ENCODE results near the gene NFIC.

The NFIC gene

DNA sequence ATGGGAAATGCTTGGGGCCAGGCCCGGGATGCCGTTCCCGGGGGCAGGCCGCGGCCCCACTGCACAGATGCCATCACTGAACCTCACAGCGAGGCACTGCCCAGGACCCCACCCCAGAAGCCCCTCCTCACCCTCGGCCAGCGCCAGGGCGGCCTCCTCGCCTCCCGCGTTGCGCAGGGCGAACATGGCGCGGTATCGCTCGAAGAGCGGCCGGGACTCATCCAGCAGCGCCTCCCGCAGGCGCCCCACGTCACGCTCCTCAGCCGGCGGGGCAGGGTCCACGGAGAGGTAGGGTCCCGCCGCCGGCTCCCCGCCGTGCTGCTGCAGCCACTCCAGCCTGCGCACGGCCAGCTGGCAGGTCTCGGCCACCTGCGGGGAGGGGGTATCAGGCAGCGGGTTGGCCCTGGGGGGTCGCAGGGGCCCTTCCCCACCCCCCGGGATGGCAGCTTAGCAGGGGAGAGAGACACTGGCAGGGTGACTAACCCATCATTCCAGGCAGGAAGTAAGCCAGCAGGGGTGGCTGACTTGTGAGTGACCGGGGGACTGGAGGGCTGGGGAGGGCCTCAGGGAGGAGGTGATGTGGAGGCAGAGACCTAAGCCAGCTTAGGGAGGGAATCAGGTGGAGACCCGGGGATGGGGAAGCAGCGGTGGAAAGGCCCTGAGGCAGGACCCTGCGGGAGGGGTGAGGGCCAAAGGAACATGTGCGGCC, 125.9 kb downstream of the NFIC start:
- Histone ChIP-seq H3K4me2 (ENCODE audit: insufficient read depth, low read length) (peak overlapping the region; percentile 86), H2AFZ (ENCODE audit: low read depth, low read length) (no peak overlapping the region), H3K4me1 (ENCODE audit: insufficient read depth, low read length) (peaks cover 47% of the 10 kb centered on the region), H3K36me3 (ENCODE audit: insufficient read depth, low read length) (peaks cover 58% of the 10 kb centered on the region), H4K20me1 (ENCODE audit: insufficient read depth, low read length) (peaks cover 2% of the 10 kb centered on the region; the same call in 1 of the 2 replicates), H3K9me3 (ENCODE audit: insufficient read depth, low read length, severe bottlenecking) (no peaks in the 10 kb centered on the region), H3K27ac (ENCODE audit: low read length) (peak overlapping the region; percentile 47), H3K4me3 (ENCODE audit: low read depth in 1 of 2, low read length in 2 of 2) (no peak overlapping the region), H3K79me2 (ENCODE audit: insufficient read depth, low read length) (peaks cover 28% of the 10 kb centered on the region), H3K9ac (ENCODE audit: low read depth, low read length) (peak overlapping the region; percentile 72), H3K27me3 (ENCODE audit: insufficient read depth, low read length, poor library complexity) (no peaks in the 10 kb centered on the region)
- ATAC-seq (ENCODE audit: insufficient read depth, low read depth) (no peak), DNase-seq (no peak)
- TF ChIP-seq EZH2 (IDR thresholded peaks at IDR 0.05; ENCODE audit: borderline replicate concordance, low read depth, low read length, severe bottlenecking), result no peak
- TF ChIP-seq, protein P1, sequence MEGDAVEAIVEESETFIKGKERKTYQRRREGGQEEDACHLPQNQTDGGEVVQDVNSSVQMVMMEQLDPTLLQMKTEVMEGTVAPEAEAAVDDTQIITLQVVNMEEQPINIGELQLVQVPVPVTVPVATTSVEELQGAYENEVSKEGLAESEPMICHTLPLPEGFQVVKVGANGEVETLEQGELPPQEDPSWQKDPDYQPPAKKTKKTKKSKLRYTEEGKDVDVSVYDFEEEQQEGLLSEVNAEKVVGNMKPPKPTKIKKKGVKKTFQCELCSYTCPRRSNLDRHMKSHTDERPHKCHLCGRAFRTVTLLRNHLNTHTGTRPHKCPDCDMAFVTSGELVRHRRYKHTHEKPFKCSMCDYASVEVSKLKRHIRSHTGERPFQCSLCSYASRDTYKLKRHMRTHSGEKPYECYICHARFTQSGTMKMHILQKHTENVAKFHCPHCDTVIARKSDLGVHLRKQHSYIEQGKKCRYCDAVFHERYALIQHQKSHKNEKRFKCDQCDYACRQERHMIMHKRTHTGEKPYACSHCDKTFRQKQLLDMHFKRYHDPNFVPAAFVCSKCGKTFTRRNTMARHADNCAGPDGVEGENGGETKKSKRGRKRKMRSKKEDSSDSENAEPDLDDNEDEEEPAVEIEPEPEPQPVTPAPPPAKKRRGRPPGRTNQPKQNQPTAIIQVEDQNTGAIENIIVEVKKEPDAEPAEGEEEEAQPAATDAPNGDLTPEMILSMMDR (IDR thresholded peaks at IDR 0.05; ENCODE audit: borderline replicate concordance, extremely low read depth, low read length, poor library complexity, severe bottlenecking), result no peak

DNA sequence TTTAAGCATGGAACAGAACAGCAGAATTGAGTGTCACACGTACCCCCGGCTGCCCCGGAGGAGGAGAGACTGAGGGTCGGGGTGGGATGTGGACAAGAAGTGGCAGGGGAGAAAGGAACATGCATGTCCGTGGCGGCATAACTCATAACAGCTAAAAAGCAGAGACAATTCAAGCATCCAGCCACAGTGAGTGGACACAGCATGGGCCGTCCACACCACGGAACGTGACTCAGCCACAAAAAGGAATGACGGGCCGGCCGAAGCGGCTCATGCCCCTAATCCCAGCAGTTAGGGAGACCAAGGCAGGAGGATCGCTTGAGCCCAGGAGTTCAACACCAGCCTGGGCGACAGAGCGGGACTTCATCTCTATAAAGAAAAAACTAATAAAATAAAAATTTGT, 126.5 kb downstream of the NFIC start:
- Histone ChIP-seq H3K27ac (ENCODE audit: low read length) (peak overlapping the region; percentile 47), H4K20me1 (ENCODE audit: insufficient read depth, low read length) (peaks cover 4% of the 10 kb centered on the region; the same call in 1 of the 2 replicates), H3K79me2 (ENCODE audit: insufficient read depth, low read length) (peaks cover 35% of the 10 kb centered on the region), H3K4me3 (ENCODE audit: low read depth in 1 of 2, low read length in 2 of 2) (no peak overlapping the region; a peak in 1 of 4 replicates), H3K36me3 (ENCODE audit: insufficient read depth, low read length) (peaks cover 64% of the 10 kb centered on the region), H2AFZ (ENCODE audit: low read depth, low read length) (no peak overlapping the region), H3K4me2 (ENCODE audit: insufficient read depth, low read length) (peak overlapping the region; percentile 86), H3K27me3 (ENCODE audit: insufficient read depth, low read length, poor library complexity) (no peaks in the 10 kb centered on the region), H3K4me1 (ENCODE audit: insufficient read depth, low read length) (peaks cover 53% of the 10 kb centered on the region), H3K9me3 (ENCODE audit: insufficient read depth, low read length, severe bottlenecking) (no peaks in the 10 kb centered on the region), H3K9ac (ENCODE audit: low read depth, low read length) (peak overlapping the region; percentile 72)
- DNase-seq (no peak), ATAC-seq (ENCODE audit: insufficient read depth, low read depth) (no peak)
- TF ChIP-seq EZH2 (IDR thresholded peaks at IDR 0.05; ENCODE audit: borderline replicate concordance, low read depth, low read length, severe bottlenecking), result no peak
- TF ChIP-seq, protein P1 (IDR thresholded peaks at IDR 0.05; ENCODE audit: borderline replicate concordance, extremely low read depth, low read length, poor library complexity, severe bottlenecking), result no peak

DNA sequence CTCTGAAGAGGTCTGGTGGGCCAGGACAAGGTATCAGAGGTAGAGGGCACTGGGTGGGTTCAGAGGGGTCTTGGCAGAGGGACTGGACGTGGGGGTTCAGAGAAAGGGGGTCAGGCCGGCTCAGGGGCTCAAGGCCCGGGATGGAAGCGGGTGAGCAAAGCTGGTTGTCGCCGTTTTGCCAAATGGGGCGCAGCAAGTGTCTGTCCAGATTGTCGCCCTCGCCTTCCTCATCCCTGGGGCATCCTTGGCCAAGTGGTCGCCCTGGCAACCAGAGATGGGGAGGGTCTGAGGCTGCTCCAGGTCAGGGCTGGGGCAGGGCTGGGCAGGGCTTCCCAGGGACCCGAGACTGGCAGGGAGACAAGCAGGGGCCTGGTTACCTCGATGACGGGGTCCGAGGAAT, 127.3 kb downstream of the NFIC start:
- H4K20me1 ChIP-seq (ENCODE audit: insufficient read depth, low read length), result peaks cover 7% of the 10 kb centered on the region; the same call in 1 of the 2 replicates
- DNase-seq, result no peak
- TF ChIP-seq, protein P1 (IDR thresholded peaks at IDR 0.05; ENCODE audit: borderline replicate concordance, extremely low read depth, low read length, poor library complexity, severe bottlenecking), result no peak
- no peak for TF ChIP-seq EZH2 (IDR thresholded peaks at IDR 0.05; ENCODE audit: borderline replicate concordance, low read depth, low read length, severe bottlenecking)
- H3K4me1 ChIP-seq (ENCODE audit: insufficient read depth, low read length), result peaks cover 59% of the 10 kb centered on the region
- H3K79me2 ChIP-seq (ENCODE audit: insufficient read depth, low read length), result peaks cover 42% of the 10 kb centered on the region
- peak overlapping the region; percentile 18 to 64; a peak in 3 of 4 replicates for H3K4me3 ChIP-seq (ENCODE audit: low read depth in 1 of 2, low read length in 2 of 2)
- H3K27ac ChIP-seq (ENCODE audit: low read length), result peak overlapping the region; percentile 97
- H3K4me2 ChIP-seq (ENCODE audit: insufficient read depth, low read length), result peak overlapping the region; percentile 86
- H3K36me3 ChIP-seq (ENCODE audit: insufficient read depth, low read length), result peaks cover 67% of the 10 kb centered on the region
- no peaks in the 10 kb centered on the region for H3K27me3 ChIP-seq (ENCODE audit: insufficient read depth, low read length, poor library complexity)
- peak overlapping the region; percentile 71 for H2AFZ ChIP-seq (ENCODE audit: low read depth, low read length)
- H3K9me3 ChIP-seq (ENCODE audit: insufficient read depth, low read length, severe bottlenecking), result no peaks in the 10 kb centered on the region
- H3K9ac ChIP-seq (ENCODE audit: low read depth, low read length), result peak overlapping the region; percentile 72
- no peak for ATAC-seq (ENCODE audit: insufficient read depth, low read depth)

Measured in DND-41 (cell line).